Measurements from ENCODE around the gene MRPS6.

DNA sequence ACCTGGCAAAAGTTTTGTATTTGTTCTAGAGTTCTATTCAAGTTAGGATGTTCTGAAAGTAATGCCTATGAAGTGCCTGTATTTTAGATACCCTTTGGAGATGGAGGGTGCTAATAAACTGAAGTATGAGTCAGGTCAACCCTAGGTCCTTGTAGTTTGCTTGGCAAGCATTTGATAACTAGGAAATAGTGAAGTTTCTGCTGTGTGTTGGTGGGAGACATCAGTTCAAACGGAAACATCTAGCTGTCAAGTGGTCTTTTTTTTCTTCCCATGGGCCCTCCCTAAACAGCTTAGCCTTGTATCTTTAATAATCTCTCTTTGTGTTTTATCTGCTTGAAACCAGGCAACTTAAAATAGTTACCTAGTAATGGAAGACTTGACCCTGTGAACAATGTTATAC is 4.5 kb downstream of the MRPS6 start:
- TF ChIP-seq, protein P1, sequence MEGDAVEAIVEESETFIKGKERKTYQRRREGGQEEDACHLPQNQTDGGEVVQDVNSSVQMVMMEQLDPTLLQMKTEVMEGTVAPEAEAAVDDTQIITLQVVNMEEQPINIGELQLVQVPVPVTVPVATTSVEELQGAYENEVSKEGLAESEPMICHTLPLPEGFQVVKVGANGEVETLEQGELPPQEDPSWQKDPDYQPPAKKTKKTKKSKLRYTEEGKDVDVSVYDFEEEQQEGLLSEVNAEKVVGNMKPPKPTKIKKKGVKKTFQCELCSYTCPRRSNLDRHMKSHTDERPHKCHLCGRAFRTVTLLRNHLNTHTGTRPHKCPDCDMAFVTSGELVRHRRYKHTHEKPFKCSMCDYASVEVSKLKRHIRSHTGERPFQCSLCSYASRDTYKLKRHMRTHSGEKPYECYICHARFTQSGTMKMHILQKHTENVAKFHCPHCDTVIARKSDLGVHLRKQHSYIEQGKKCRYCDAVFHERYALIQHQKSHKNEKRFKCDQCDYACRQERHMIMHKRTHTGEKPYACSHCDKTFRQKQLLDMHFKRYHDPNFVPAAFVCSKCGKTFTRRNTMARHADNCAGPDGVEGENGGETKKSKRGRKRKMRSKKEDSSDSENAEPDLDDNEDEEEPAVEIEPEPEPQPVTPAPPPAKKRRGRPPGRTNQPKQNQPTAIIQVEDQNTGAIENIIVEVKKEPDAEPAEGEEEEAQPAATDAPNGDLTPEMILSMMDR (IDR thresholded peaks at IDR 0.05; ENCODE audit: low read depth, low read length) = no peak
- TF ChIP-seq EZH2phosphoT487 (IDR thresholded peaks at IDR 0.05; ENCODE audit: low read depth) = no peak
